Erythroblast (primary cell): ENCODE measurements around the gene STEAP3.

Source experiments
- GATA1 ChIP-seq: IDR thresholded peaks from 2 replicates; pipeline ENCODE4 v1.6.1; 2011; ENCODE audit warnings: low read depth, mild to moderate bottlenecking, control low read depth, low read length, moderate library complexity
- POLR2A ChIP-seq: IDR thresholded peaks from 2 replicates; pipeline ENCODE4 v1.6.1; 2011; ENCODE audit warnings: mild to moderate bottlenecking, low read length

DNA sequence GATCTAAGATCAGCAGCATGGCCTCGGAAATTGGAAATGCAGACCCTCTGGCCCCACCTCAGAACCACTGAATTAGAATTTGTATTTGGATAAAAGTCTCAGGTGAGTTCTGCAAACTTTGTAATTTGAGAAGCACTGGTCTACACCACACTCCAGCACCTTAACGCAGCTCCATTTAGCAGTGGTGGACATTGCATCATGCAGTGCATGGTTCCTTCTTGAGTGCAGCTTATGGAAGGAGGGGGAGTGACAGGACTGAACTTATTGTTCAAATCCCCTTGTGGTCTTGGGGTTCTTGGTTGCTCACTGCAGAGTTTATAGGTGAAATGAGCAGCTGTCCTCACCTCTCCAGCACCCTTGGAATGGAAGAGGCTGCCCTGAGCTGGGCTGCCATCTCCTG, 17.4 kb upstream of the STEAP3 start:
- TF ChIP-seq POLR2A (no peak), GATA1 (no peak)
